Mesenchymal stem cell (in vitro differentiated cells and primary cell): Measurements from ENCODE around the gene CELF4.

ENCODE experiments used
- DNase-seq: peaks from one replicate; pipeline ENCODE4 v3.0.0-alpha.2; 2013
- H2AFZ ChIP-seq: one replicate; pipeline ENCODE4 v1.6.1; 2013; ENCODE audit warnings: low read depth, mild to moderate bottlenecking, control low read depth, inconsistent platforms, low read length, moderate library complexity
- H2AK5ac ChIP-seq: 2 replicates; pipeline ENCODE4 v1.6.1; 2013; ENCODE audit warnings: low read length, moderate library complexity, mild to moderate bottlenecking, inconsistent platforms; ENCODE audit not compliant: severe bottlenecking
- H2BK120ac ChIP-seq: one replicate; pipeline ENCODE4 v1.6.1; 2013; ENCODE audit warnings: low read depth, mild to moderate bottlenecking, inconsistent platforms, low read length, moderate library complexity
- H2BK12ac ChIP-seq, 2 experiments: one replicate each; pipeline ENCODE4 v1.6.1; 2013; ENCODE audit warnings: inconsistent platforms in 2 of 2, low read length in 2 of 2, mild to moderate bottlenecking in 2 of 2, moderate library complexity in 2 of 2, control low read depth in 1 of 2
- H2BK15ac ChIP-seq: one replicate; pipeline ENCODE4 v1.6.1; 2013; ENCODE audit warnings: mild to moderate bottlenecking, low read depth, inconsistent platforms; ENCODE audit not compliant: poor library complexity, severe bottlenecking
- H2BK5ac ChIP-seq: 2 replicates; pipeline ENCODE4 v1.6.1; 2013; ENCODE audit warnings: low read depth, mild to moderate bottlenecking, low read length, control low read depth, inconsistent platforms; ENCODE audit not compliant: poor library complexity, severe bottlenecking
- H3K14ac ChIP-seq, 2 experiments: one replicate each; pipeline ENCODE4 v1.6.1; 2013; ENCODE audit warnings: inconsistent platforms in 2 of 2, low read length in 2 of 2, control low read depth in 1 of 2, mild to moderate bottlenecking in 1 of 2, moderate library complexity in 1 of 2
- H3K18ac ChIP-seq, 2 experiments: one replicate each; pipeline ENCODE4 v1.6.1; 2013; ENCODE audit warnings: inconsistent platforms in 2 of 2, low read length in 2 of 2, control low read depth in 1 of 2, low read depth in 1 of 2, mild to moderate bottlenecking in 1 of 2
- H3K23ac ChIP-seq, 2 experiments: one replicate each; pipeline ENCODE4 v1.6.1; 2013; ENCODE audit warnings: inconsistent platforms in 2 of 2, low read length in 2 of 2, mild to moderate bottlenecking in 2 of 2, moderate library complexity in 2 of 2, control low read depth in 1 of 2
- H3K27ac ChIP-seq: 2 replicates; pipeline ENCODE4 v1.5.1; 2013; ENCODE audit warnings: mild to moderate bottlenecking, moderate library complexity, low read length, control low read depth, inconsistent platforms; ENCODE audit not compliant: poor library complexity, severe bottlenecking
- H3K27me3 ChIP-seq, 2 experiments: 2 replicates each; pipeline versions ENCODE4 v1.6.1 to v1.7.0; 2013; ENCODE audit warnings: low read length in 2 of 2, mild to moderate bottlenecking in 2 of 2, moderate library complexity in 2 of 2, control low read depth in 1 of 2, inconsistent platforms in 1 of 2; ENCODE audit not compliant: control insufficient read depth in 1 of 2, insufficient read depth in 1 of 2
- H3K36me3 ChIP-seq, 2 experiments: 2 replicates each; pipeline versions ENCODE4 v1.6.1 to v1.7.0; 2013; ENCODE audit warnings: low read length in 2 of 2, control low read depth in 1 of 2, inconsistent platforms in 1 of 2, low read depth in 1 of 2, mild to moderate bottlenecking in 1 of 2; ENCODE audit not compliant: insufficient read depth in 2 of 2, control insufficient read depth in 1 of 2
- H3K4ac ChIP-seq, 2 experiments: one replicate each; pipeline ENCODE4 v1.6.1; 2013; ENCODE audit warnings: inconsistent platforms in 2 of 2, low read length in 2 of 2, mild to moderate bottlenecking in 2 of 2, moderate library complexity in 2 of 2, control low read depth in 1 of 2, low read depth in 1 of 2
- H3K4me1 ChIP-seq: 2 replicates; pipeline ENCODE4 v1.6.1; 2013; ENCODE audit warnings: low read depth, low read length, control low read depth; ENCODE audit not compliant: control insufficient read depth, insufficient read depth
- H3K4me2 ChIP-seq: 2 replicates; pipeline ENCODE4 v1.6.1; 2013; ENCODE audit warnings: low read length, mild to moderate bottlenecking, inconsistent platforms; ENCODE audit not compliant: poor library complexity, severe bottlenecking
- H3K4me3 ChIP-seq, 2 experiments: 2 replicates each; pipeline versions ENCODE4 v1.5.1 to v1.7.0; 2013; ENCODE audit warnings: low read length in 2 of 2, mild to moderate bottlenecking in 2 of 2, control low read depth in 1 of 2, low read depth in 1 of 2; ENCODE audit not compliant: insufficient read depth in 1 of 2
- H3K79me1 ChIP-seq: replicated peaks from 2 replicates; pipeline ENCODE4 v1.6.1; 2013; ENCODE audit warnings: mild to moderate bottlenecking, control low read depth, low read length, inconsistent platforms; ENCODE audit not compliant: poor library complexity, severe bottlenecking
- H3K9ac ChIP-seq: 2 replicates; pipeline ENCODE4 v1.7.0; 2013; ENCODE audit warnings: mild to moderate bottlenecking, low read length, moderate library complexity
- H3K9me3 ChIP-seq: 2 replicates; pipeline ENCODE4 v1.7.0; 2013; ENCODE audit warnings: mild to moderate bottlenecking, low read length; ENCODE audit not compliant: control insufficient read depth
- H4K8ac ChIP-seq: one replicate; pipeline ENCODE4 v1.6.1; 2013; ENCODE audit warnings: inconsistent platforms, mild to moderate bottlenecking, low read length, moderate library complexity
- H4K91ac ChIP-seq: one replicate; pipeline ENCODE4 v1.6.1; 2013; ENCODE audit warnings: mild to moderate bottlenecking, low read length, inconsistent platforms
- WGBS: methylation state at CpG from one replicate; pipeline ENCODE4 v1.1.7; 2013; ENCODE audit warnings: mixed read lengths; 5-methylcytosine and 5-hydroxymethylcytosine counted together

CELF4 gene

GRCh38 chr18:37578182-37578678 is 12.6 kb upstream of the CELF4 start:
- Histone ChIP-seq H3K27ac (no peak overlapping the region), H3K9ac (no peak overlapping the region), H2BK5ac (no peak overlapping the region), H3K79me1 (no peaks in the 10 kb centered on the region), H3K9me3 (no peaks in the 10 kb centered on the region), H2AFZ (no peak overlapping the region), H3K27me3 (peaks cover 8 to 13% of the 10 kb centered on the region in 2 experiments), H4K91ac (no peak overlapping the region), H3K36me3 (no peaks in the 10 kb centered on the region), H2BK15ac (no peak overlapping the region), H3K4ac (no peak overlapping the region), H3K14ac (no peak overlapping the region), H4K8ac (no peak overlapping the region), H3K4me2 (no peak overlapping the region), H2BK120ac (no peak overlapping the region), H3K4me1 (peaks cover 2% of the 10 kb centered on the region), H3K18ac (no peak overlapping the region), H2AK5ac (no peak overlapping the region), H2BK12ac (no peak overlapping the region), H3K4me3 (no peak overlapping the region), H3K23ac (no peak overlapping the region)
- no peak for DNase-seq
- WGBS = 18% methylated on average over 5 of the region's 6 CpGs

GRCh38 chr18:37577051-37577611 is 11.5 kb upstream of the CELF4 start:
- Histone ChIP-seq H3K18ac (no peak overlapping the region), H3K79me1 (no peaks in the 10 kb centered on the region), H2BK12ac (no peak overlapping the region), H3K27ac (no peak overlapping the region), H3K36me3 (no peaks in the 10 kb centered on the region), H2AFZ (no peak overlapping the region), H2BK5ac (no peak overlapping the region), H3K4me2 (no peak overlapping the region), H2BK15ac (no peak overlapping the region), H3K4me3 (no peak overlapping the region), H3K4me1 (peaks cover 2% of the 10 kb centered on the region), H2BK120ac (no peak overlapping the region), H3K27me3 (peaks cover 8 to 13% of the 10 kb centered on the region in 2 experiments), H3K9me3 (no peaks in the 10 kb centered on the region), H3K14ac (no peak overlapping the region), H2AK5ac (no peak overlapping the region), H4K91ac (no peak overlapping the region), H3K23ac (no peak overlapping the region), H3K9ac (peak overlapping the region; percentile 51), H3K4ac (no peak overlapping the region), H4K8ac (no peak overlapping the region)
- DNase-seq = no peak
- WGBS = 42% methylated on average over 7 of the region's 7 CpGs

- no peak overlapping the region for H2BK12ac ChIP-seq
- H3K23ac ChIP-seq = no peak overlapping the region
- DNase-seq = no peak
- no peak overlapping the region for H3K4ac ChIP-seq
- H3K36me3 ChIP-seq = no peaks in the 10 kb centered on the region
- H4K91ac ChIP-seq = no peak overlapping the region
- H3K18ac ChIP-seq = no peak overlapping the region
- H3K14ac ChIP-seq = no peak overlapping the region
- H3K9me3 ChIP-seq = no peaks in the 10 kb centered on the region
- peaks cover 2% of the 10 kb centered on the region for H3K4me1 ChIP-seq
- no peaks in the 10 kb centered on the region for H3K79me1 ChIP-seq
- H2BK5ac ChIP-seq = no peak overlapping the region
- no peak overlapping the region for H3K27ac ChIP-seq
- 61% methylated on average over 10 of the region's 10 CpGs for WGBS
- H4K8ac ChIP-seq = no peak overlapping the region
- no peak overlapping the region for H2AK5ac ChIP-seq
- H3K4me2 ChIP-seq = no peak overlapping the region
- H3K27me3 ChIP-seq = peaks cover 13 to 20% of the 10 kb centered on the region in 2 experiments
- no peak overlapping the region for H2BK120ac ChIP-seq
- no peak overlapping the region for H2AFZ ChIP-seq
- no peak overlapping the region for H3K4me3 ChIP-seq
- no peak overlapping the region for H3K9ac ChIP-seq
- no peak overlapping the region for H2BK15ac ChIP-seq
These were observed 10.0 kb upstream of the CELF4 start for GRCh38 chr18:37575646-37576045.

GRCh38 chr18:37574113-37574512 is 8.5 kb upstream of the CELF4 start:
- H3K23ac ChIP-seq = no peak overlapping the region
- no peak overlapping the region for H3K4me2 ChIP-seq
- no peaks in the 10 kb centered on the region for H3K36me3 ChIP-seq
- H4K8ac ChIP-seq = no peak overlapping the region
- H4K91ac ChIP-seq = no peak overlapping the region
- no peak overlapping the region for H2BK120ac ChIP-seq
- no peak overlapping the region for H3K14ac ChIP-seq
- no peak overlapping the region for H3K4me3 ChIP-seq
- no peak for DNase-seq
- WGBS = 63% methylated on average over 6 of the region's 7 CpGs
- no peaks in the 10 kb centered on the region for H3K79me1 ChIP-seq
- H3K27ac ChIP-seq = no peak overlapping the region
- peaks cover 17 to 32% of the 10 kb centered on the region in 2 experiments for H3K27me3 ChIP-seq
- H3K4me1 ChIP-seq = peaks cover 2% of the 10 kb centered on the region
- H2AFZ ChIP-seq = no peak overlapping the region
- H3K4ac ChIP-seq = no peak overlapping the region
- H2BK5ac ChIP-seq = no peak overlapping the region
- H2AK5ac ChIP-seq = no peak overlapping the region
- H3K9ac ChIP-seq = no peak overlapping the region
- H3K9me3 ChIP-seq = no peaks in the 10 kb centered on the region
- H2BK12ac ChIP-seq = no peak overlapping the region
- H2BK15ac ChIP-seq = no peak overlapping the region
- no peak overlapping the region for H3K18ac ChIP-seq
